ENCODE results near the gene EFCAB11.

The EFCAB11 gene

DNA sequence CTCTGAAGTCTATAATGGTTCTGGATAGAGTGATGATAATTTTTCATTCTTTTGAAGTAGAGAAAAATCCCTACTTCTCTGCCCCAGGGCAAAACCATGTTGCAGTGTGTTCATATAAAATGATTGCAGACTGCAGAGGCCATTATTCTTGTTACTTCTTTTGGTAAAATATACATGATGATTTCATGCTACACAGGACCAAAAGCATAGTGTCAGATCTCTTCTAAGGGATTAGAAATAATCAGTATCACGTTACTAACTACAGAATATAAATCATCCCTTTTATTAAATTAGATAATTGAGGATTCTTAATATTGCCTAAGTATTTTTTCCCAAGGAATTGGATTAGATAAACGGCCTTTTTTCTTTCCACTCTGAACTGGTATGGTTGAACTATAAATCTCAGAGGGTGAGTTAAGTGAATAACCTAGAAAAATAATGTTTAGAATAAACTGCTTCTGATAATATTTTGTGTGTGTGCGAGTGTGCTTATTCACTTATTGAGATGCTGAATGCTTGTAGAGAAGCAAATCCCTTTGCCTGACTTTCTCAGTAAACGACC is 156.2 kb downstream of the EFCAB11 start:
- H3K4me3 ChIP-seq (ENCODE audit: low read length): no peak overlapping the region
- DNase-seq (ENCODE audit: low read depth, low spot score): no peak

DNA sequence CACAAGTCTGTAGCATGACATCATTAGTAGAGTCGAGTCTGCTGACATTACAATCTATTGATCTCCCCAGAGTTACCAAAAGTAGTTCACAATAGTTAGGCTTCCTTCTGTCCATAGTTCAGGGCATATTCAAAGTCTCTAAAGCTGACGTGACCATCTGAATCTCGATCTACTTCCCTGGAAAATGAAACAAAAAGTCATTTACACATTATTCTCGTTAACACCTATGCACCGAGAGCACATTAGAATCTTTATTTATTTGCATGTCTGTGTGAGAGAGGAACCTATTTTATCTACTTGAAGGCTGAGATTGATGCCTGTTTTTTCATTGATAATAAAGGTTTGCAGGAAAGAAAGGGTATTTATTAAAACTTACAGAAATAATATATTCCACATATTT is 157.4 kb downstream of the EFCAB11 start:
- DNase-seq (ENCODE audit: low read depth, low spot score): no peak
- H3K4me3 ChIP-seq (ENCODE audit: low read length): no peak overlapping the region

DNA sequence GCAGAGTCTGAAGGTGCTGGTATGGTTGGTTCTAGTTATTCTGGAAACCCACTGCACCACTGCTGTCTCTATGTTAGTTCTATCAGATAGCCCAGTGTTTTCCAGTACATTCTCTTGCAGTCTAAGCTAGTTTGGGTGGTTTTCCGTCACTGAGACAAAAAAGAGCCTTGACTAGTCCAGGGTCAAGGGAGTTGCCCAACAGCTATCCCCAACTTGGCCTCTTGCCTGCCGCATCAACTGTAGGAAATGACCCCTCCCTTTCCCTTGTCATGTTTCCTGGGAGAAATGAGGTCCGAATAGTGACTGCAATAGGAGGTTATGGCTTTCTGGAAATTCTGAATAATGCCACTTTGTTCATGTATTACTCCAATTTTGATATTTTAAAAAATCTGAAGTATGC is 160.4 kb downstream of the EFCAB11 start:
- DNase-seq (ENCODE audit: low read depth, low spot score): no peak
- no peak overlapping the region for H3K4me3 ChIP-seq (ENCODE audit: low read length)

DNA sequence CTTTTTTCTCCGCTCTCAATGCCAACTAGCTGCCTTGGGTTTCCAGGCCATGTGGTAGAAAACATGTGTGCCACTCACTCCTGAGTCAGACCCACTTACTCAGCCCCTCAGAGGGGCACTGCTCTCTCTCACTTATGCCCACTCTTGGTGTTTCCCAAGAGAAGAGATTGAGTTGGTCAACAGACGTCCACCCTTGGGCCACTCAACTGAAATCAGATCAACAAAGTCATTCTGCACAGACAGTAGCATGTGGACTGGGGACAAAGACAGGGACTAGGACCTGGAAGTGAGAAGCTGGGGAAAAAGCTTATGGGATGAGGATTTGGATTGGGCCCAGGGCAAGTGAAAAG is 161.2 kb downstream of the EFCAB11 start:
- no peak overlapping the region for H3K4me3 ChIP-seq (ENCODE audit: low read length)
- DNase-seq (ENCODE audit: low read depth, low spot score): no peak

DNA sequence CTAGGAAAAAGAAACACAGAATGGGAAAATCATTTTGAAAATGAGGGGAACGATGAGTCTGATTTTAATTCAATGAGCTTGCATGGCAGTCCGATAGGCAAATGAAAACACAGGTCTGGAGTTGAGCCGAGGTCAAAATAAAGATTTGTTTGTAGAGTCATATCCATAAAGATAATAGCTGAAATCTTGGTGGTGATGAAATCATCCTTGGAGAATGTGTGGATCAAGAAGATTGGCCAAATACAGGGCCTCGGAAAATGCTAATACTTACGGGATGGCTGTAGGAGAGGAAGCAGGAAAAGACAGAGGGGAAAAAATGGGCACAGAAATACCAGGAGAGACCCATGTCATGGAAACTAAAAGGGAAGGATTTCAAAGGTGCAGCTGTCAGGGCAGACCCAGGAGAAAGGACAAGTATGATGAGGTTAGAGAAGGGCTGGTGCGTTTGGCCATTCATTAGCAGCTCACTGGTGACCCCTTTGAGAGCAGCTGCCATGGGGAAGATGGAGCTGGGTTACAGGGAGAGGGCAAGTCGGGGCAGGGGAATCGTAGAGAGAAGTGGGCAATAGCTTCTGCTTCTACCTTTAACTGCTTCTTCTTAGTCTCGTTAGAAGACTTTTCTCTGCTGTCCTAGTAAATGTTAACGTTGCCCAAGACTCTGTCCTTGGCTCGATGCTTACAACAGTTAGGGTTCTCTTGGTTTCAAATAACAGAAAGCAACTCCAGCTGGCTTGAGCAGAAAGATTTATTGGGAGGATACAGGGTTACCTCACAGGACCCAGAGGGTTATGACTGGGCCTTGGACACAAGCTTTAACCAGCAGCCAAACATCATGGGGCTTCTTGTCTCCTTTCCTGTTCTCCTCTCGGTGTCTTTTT is 161.8 kb downstream of the EFCAB11 start:
- H3K4me3 ChIP-seq (ENCODE audit: low read length): no peak overlapping the region
- DNase-seq (ENCODE audit: low read depth, low spot score): no peak

DNA sequence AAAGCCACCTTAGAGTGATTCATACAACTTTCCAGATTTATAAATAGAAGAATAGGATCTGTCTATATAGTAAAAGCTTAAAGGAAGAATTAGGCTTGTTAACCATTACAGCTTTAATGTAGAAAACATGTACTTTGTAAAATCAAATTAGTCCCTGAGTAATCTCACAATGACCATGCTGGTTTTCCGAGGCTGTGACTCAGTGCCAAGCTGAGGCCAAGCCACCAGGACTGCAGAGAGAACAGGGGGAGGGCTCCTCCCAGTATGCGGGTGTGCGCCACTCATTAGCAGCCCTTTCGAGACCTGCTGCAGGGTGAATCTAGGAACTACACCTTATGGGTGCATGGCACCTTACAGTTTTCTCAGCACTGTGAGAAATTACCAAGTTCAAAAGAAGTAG is 167.0 kb downstream of the EFCAB11 start:
- H3K4me3 ChIP-seq (ENCODE audit: low read length): no peak overlapping the region
- no peak for DNase-seq (ENCODE audit: low read depth, low spot score)

DNA sequence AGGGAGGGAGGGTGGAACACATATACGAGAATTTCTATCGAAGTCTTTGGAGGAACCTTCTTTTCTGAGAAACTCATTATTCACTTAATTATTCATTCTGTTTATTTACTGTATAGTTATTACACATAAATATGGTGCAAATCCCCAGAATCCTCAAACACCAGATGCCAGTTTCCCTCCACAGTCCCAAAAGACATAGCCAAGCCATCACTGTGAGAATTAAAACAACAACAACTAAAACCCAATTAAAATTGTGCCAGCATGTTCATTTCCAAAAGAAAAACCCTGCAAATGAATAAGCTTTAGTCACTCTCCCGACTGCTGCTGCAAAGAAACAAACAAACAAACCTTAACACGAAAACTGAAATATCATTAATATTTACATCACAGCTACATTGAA is 173.5 kb downstream of the EFCAB11 start:
- H3K4me3 ChIP-seq (ENCODE audit: low read length): no peak overlapping the region
- no peak for DNase-seq (ENCODE audit: low read depth, low spot score)

DNA sequence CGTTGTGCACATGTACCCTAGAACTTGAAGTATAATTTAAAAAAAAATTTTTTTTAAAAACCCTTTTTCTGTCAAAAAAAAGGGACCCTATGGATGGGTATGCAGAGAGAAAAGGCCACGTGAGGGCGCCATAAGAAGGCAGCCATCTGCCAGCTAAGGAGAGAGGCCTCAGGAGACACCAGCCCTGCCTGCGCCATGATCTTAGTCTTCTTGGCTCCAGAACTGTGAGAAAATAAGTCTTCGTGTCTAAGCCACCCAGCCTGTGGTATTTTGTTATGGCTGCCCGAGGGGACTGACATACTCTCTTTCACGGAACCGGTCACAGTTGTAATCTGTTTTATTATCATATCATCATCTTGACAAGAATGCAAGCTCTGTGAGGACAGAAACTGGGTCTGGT is 174.8 kb downstream of the EFCAB11 start:
- DNase-seq (ENCODE audit: low read depth, low spot score): no peak
- H3K4me3 ChIP-seq (ENCODE audit: low read length): no peak overlapping the region

DNA sequence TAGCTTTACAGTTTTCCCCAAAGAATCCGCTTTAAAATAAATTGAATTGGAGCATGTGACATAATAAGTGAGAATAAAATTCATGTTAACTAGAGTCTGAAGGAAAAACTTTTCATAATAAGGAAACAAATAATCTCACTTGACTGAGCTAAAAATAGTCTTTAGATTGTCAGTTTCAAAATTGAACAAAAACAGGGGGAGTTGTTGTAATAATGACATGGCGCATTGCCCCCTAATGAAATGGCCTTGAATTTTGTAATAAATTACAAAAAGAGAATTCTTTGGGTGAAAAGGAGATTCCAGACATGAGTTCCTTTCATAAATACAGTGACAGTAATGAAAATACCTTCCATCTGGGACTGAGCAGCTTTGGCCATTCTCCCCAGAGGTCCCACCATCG is 178.6 kb downstream of the EFCAB11 start:
- no peak for DNase-seq (ENCODE audit: low read depth, low spot score)

DNA sequence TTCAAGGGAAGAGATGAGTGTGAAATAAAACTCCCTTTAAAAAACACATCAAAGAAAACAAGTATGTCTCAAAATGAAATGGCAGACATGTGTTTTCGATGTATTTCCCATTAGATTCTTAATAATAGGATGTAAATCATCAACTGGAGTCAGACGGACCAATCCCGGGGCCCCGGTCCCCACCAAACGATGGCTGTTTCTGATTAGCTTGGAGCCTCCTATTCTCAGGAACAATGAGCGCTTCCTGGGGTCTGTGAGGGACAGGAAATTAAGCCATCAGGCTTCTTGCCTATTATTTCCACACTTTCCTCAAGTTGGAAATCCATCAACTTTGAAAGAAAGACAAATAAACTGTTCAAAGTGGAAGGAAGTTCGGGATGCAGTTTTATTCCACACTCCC is 179.4 kb downstream of the EFCAB11 start:
- no peak overlapping the region for H3K4me3 ChIP-seq (ENCODE audit: low read length)
- no peak for DNase-seq (ENCODE audit: low read depth, low spot score)

More for the DNA sequence above, 178.6 kb downstream of the EFCAB11 start:
- no peak overlapping the region for H3K4me3 ChIP-seq (ENCODE audit: low read length)

DNA sequence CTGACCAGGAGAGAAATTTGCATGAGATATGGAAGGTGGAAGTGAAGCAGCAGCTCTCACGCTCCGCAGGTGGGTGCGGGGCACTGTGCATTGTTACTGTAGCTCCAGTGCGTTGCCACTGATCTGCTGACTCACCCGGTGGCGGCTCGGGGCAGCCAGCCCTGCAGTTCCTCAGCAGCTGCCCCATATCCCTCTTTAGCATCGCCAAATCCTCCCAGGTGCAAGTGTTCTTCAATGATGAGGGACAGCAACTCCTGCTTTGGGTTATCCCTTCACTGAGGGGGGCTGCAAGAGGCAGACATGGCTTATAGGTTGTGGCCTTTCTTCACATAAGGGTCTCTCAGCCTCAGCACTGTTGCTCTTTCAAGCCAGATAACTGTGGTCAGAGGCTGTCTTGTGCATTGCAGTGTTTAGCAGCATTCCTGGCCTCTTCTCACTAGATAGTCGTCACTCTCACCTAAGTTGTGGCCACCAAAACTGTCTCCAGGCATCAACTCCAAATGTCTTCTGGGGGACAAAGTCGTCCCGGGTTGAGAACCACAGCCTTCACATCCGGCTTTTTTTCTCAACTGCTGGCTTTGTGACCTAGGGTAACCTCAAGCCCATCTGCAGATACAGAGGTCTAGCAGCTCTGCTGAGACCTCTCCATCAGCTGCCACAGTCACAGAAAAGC is 180.8 kb downstream of the EFCAB11 start:
- DNase-seq (ENCODE audit: low read depth, low spot score): peak; percentile 89
- peak overlapping the region; percentile 42 for H3K4me3 ChIP-seq (ENCODE audit: low read length)

DNA sequence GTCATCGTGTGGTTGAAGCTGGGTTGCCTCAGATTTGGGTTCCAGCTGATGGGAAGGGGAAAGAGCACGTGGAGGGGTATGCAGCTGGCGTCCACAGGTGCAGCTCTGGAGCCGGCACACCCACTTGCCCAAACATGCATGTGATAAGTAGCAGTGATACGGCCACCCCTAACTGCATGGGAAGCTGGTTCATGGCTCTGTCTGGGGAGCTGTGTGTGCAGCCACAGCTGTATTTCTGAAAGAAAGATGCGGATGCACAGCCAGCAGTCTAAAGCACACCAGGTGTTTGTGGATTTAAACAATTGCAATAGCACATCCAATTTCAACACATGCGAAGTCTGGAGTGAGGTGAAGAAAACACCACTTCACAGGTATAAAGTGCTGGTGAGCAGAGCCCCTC is 181.4 kb downstream of the EFCAB11 start:
- H3K4me3 ChIP-seq (ENCODE audit: low read length): peak overlapping the region; percentile 42
- DNase-seq (ENCODE audit: low read depth, low spot score): peak; percentile 91

DNA sequence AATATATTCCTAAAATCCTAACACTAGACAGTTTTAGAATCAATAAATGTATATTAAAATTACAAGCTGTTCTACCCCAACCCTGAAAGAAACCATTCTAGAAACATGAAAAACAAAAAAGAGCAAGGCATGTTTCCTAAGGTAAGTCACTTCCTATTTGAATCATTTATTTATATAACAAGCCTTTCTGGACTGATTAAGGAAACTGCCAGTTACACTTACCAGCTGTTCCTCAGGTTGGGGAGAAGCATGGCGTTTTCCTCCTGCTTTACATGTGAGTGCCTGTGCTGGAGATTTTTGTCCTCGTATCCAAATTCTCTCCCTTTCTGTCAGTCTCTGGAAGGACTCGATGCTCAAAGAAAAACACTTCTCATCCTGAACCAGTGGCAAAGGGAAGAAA is 183.3 kb downstream of the EFCAB11 start:
- no peak overlapping the region for H3K4me3 ChIP-seq (ENCODE audit: low read length)
- no peak for DNase-seq (ENCODE audit: low read depth, low spot score)

DNA sequence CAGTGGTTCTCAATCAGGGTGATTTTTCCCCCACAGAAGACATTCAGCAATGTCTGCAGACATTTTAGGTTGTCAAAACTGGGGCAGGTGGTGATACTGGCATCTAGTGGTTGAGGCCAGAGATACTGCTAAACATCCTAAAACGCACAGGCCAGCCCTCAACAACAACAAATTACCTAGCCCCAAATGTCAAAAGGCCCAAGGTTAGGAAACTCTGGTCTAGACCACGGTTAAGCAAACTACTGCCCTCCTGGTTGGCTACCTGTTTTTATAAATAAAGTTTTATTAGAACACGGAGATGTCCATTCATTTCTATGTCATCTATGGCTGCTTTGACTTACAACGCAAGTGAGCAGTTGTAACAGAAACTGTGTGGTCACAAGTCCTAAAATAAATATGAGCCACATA is 186.7 kb downstream of the EFCAB11 start:
- DNase-seq (ENCODE audit: low read depth, low spot score): peak; percentile 68
- no peak overlapping the region for H3K4me3 ChIP-seq (ENCODE audit: low read length)

DNA sequence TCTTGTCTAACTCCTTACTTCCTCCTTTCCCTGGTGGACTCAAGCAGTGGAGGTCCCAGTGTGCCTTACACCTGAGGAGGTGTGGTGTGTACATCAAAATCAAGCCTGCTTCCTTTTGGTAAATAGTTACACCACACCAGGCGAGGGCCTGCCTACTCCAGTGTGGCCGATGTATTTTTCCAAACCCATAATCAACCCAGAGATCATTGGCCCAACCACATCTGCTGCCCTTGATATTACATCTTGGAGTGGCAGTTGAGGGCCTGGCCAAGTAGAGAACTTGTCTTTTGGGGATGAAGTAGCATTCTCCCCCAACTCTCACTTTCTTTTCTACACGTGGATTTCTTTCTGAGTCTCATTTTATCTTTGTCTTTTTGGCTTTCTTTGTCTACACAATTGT is 187.4 kb downstream of the EFCAB11 start:
- no peak overlapping the region for H3K4me3 ChIP-seq (ENCODE audit: low read length)
- DNase-seq (ENCODE audit: low read depth, low spot score): no peak

DNA sequence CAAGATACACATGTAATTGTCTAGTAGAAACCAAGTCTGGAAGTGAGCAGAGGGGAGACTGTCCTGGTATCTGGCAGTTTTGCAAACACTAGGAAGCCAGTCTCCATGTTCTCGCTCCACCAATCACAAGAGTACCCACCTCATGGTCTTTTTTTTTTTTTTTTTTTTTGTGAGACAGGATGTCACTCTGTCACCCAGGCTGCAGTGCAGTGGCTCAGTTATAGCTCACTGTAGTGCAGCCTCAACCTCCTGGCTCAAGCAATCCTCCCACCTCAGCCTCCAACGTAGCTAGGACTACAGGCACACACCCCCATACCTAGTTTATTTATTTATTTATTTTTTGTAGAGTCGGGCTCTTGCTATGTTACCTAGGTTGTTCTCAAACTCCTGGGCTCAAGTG is 189.2 kb downstream of the EFCAB11 start:
- DNase-seq (ENCODE audit: low read depth, low spot score): no peak
- no peak overlapping the region for H3K4me3 ChIP-seq (ENCODE audit: low read length)

DNA sequence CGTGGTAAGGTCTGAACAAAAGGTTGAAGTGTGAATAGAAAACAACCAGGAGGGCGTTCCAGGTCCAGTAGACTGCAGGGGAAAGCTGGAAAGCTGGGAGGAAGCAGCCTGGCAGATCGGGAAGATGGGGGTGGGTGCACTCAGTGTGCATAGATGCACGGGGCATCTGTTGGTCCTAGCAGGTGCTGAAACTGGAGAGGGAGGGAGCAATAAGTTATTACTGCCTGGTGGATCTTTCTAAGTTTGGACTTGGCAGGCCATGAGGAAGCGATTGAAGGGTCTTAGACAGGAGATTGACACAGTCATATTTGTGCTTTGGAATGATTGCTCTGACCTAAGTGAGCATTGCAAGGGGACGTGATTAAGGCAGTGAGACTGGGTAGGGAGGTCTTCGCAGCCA is 194.4 kb downstream of the EFCAB11 start:
- DNase-seq (ENCODE audit: low read depth, low spot score): no peak
- no peak overlapping the region for H3K4me3 ChIP-seq (ENCODE audit: low read length)

DNA sequence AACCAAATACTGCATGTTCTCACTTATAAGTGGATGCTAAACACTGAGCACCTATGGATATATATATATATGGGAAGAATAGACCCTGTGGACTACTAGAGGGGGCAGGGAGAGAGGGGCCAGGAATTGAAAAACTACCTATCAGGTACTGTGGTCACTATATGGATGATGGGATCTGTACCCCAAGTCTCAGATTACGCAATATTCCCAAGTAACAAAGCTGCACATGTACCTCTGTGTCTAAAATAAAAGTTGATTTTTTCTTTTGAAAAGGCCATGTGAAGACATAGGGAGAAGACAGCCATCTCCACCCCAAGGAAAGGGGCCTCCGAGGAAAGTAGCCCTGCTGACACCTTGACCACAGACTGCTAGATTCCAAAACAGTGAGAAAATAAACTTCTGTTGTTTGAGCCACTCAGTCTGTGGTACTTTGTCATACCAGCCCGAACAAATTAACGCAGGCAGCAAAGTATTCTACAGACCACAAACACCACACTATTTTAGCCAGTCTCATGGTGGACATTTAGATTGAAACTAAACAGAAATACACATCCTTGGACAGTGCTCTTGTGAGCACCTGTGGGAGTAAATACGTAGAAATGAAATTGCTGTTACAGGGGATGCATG is 197.1 kb downstream of the EFCAB11 start:
- no peak overlapping the region for H3K4me3 ChIP-seq (ENCODE audit: low read length)
- DNase-seq (ENCODE audit: low read depth, low spot score): no peak

DNA sequence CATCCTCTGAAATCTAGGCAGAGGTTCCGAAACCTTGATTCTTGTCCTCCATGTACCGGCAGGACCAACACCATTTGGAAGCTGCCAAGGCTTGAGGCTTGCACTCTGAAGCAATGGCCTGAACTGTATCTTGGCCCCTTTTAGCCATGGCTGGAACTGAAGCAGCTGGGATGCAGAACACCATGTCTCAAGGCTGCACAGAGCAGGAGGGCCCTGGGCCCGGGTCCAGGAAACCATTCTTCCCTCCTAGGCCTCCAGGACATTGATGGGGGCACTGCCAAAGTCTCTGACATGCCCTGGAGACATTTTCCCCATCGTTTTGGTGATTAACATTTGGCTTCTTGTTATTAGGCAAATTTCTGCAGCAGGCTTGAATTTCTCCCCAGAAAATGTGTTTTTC is 198.7 kb downstream of the EFCAB11 start:
- no peak overlapping the region for H3K4me3 ChIP-seq (ENCODE audit: low read length)
- DNase-seq (ENCODE audit: low read depth, low spot score): no peak

DNA sequence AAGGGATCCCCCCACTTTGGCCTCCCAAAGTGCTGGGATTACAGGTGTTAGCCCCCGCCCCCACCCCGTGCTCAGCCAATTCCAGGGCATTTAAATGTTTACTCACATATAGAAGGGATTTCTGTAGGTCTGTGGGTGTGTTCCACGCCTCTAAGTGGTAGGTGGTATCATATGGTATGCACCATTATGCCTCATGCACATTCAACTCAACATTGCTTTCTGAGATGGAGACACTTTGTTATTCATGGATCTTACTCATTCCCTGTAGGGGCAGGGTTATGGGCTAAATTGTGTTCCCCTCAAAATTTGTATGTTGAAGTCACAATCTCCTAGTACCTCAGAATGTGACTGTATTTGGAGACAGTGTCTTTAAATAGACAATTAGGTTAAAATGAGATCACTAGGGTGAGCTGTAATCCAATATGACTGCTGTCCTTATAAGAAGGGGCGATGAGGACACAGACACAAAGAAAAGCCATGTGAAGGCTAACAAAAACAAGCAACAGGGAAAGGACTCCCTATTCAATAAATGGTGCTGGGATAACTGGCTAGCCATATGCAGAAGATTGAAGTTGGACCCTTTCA is 200.6 kb downstream of the EFCAB11 start:
- no peak for DNase-seq (ENCODE audit: low read depth, low spot score)

More for the DNA sequence above, 200.6 kb downstream of the EFCAB11 start:
- H3K4me3 ChIP-seq (ENCODE audit: low read length): no peak overlapping the region

Measured in Jurkat, Clone E6-1 (cell line).